ENCODE measurements around the gene CDH23. TPM values are rescaled to one million over a fixed set of nuclear protein-coding genes. Genes with fewer than 3 reads are reported as not detected.

CDH23 gene
- total RNA-seq, 2 donors from 2014 or later = 4.7 to 8.0 TPM

DNA sequence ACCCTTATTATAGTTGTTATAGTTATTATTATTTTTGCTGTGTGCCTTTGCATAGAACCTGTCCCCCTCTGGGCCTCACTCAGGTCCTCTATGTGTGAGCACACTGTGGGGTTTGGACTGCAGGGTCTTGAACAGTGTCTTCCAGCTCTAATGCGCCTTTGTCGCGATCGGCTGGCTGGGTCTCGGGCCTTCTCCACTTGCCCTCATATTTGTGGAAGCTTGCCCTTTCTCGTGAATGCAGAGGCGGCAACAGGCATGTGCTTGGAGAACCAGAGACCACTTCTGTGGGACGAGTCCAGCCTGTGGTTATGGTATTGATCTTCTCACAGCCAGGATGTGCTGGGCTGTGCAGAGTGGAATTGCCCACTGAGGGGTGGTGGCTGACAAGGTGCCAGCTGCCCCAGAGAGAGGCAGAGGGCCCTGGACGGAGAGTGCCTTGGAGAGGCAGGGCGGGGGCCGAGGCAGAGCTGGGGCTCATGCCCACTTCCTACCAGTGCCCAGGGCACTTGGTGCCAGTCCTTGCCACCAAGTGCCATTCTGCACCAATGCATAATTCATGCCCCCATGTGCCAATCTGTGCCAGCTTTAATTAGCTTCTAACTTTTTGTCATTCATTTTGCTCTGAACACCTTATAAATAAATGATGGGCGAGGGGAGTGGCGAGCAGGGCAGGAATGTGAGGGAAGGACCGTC lies 6.8 kb upstream of the CDH23 start:
- DNase-seq (no peak), ATAC-seq (no peak)
- intact Hi-C loops (cut with DNase I) = loop anchor here (5.0 to 10.0 kb wide), 2 partner anchors 307 to 425 kb away; no protein-coding TSS in a partner anchor

- intact Hi-C loops (cut with DNase I) = loop anchor here (5.0 to 10.0 kb wide), 2 partner anchors 307 to 424 kb away; no protein-coding TSS in a partner anchor
- no peak for ATAC-seq
- DNase-seq = no peak
These were observed 6.3 kb upstream of the CDH23 start for GRCh38 chr10:71390461-71390835.

DNA sequence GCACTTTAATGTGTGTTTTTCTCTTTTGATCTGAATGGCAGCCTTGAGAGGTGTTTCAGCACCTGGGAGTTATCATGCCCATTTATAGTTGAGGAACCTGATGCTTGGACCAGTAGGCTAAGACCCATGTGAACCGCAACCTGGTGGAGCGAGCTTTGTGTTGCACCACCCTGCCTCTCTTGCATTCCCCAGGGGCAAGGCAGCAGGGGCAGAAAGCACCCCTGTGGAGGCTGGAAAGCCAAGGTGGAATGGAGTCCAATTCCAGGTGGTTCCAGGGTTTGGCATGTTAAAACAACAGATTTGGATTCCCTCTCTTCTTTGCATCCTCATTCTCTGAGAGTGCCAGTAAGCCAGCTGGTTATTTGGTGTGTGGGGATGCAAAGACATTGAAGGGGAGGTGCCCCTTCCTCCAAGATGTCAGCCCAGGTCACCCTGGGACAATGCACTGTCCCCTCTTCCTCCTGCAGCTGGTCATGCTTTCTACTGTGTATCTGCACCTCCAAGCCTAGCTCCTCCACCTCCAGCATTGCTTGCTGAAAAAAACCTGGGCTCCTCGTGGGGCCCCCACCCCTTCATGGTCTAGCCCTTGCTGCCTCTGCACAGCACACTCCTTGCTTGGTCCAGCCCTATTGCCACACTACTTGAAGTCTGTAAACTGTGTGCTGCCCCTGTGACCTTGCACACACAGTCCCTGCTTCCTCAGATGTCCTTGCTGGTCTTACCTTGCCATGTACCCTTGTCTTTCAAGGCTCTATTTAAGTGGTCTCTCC lies 5.6 kb upstream of the CDH23 start:
- ATAC-seq = no peak
- DNase-seq = no peak
- intact Hi-C loops (cut with DNase I) = loop anchor here (5.0 to 10.0 kb wide), 2 partner anchors 306 to 424 kb away; no protein-coding TSS in a partner anchor

- intact Hi-C loops (cut with DNase I) = loop anchor here (5.0 to 10.0 kb wide), 2 partner anchors 306 to 423 kb away; no protein-coding TSS in a partner anchor
- no peak for DNase-seq
- ATAC-seq = no peak
These were observed 5.0 kb upstream of the CDH23 start for GRCh38 chr10:71391701-71392100.

DNA sequence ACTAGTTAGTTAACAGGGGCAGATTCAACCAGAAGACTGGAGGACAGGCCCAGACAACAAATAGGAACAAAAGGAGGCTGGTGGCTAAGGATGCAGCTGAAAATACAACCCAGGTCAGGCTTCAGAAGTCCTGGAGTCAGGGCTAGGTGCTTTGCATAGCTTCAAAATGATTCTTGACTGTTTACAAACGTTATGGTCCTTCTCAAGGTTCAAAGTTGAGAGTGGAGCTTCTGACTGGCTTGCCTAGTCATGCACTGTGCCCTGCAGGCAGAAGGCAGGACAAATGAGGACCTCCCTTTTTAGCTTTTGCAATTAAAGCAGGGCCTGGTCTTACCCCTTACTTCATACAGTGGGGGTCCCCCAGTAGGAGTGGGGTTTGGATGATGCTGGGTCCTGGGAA lies 4.4 kb upstream of the CDH23 start:
- intact Hi-C loops (cut with DNase I) = loop anchor here (5.0 to 10.0 kb wide), 2 partner anchors 305 to 423 kb away; no protein-coding TSS in a partner anchor
- ATAC-seq (no peak), DNase-seq (no peak)

GRCh38 chr10:71392791-71393781 lies 3.6 kb upstream of the CDH23 start:
- DNase-seq (no peak), ATAC-seq (no peak)
- intact Hi-C loops (cut with DNase I) = loop anchor here (5.0 to 10.0 kb wide), 2 partner anchors 304 to 422 kb away; no protein-coding TSS in a partner anchor

DNA sequence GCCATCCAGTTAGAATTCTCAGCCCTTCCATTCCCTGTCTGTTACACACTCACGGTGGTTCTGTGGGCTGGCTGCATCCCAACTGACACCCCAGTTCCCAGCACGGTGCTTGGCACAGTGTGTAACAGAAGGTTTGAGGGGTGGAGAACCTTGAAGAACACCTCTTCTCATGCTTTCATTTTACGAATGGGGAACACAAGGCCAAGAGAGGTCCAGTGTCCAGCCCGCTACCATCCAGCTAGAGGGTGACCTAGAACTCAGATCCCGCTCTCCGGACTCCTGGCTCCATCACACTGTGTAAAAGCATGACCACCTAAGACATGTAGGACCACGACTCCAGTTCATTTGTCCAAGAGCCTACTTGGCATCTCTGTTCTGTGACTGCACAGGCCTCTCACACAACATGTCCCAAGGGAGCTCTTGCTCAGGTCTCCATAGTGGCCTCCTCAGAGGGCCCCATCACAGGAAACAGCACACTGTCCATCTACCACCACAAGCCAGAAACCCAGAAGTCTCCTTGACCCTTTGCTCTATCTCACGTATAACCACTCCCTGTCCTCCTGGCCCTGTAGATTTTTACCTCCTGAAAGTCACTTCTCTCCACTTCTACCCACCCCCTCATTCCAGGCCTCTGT lies 2.8 kb upstream of the CDH23 start:
- ATAC-seq (no peak), DNase-seq (no peak)
- intact Hi-C loops (cut with DNase I) = loop anchor here (5.0 to 10.0 kb wide), 2 partner anchors 303 to 421 kb away; no protein-coding TSS in a partner anchor

GRCh38 chr10:71394926-71395562 lies 1.7 kb upstream of the CDH23 start:
- ATAC-seq (no peak), DNase-seq (no peak)
- intact Hi-C loops (cut with DNase I) = loop anchor here (5.0 to 10.0 kb wide), 3 partner anchors 177 to 420 kb away; no protein-coding TSS in a partner anchor

DNA sequence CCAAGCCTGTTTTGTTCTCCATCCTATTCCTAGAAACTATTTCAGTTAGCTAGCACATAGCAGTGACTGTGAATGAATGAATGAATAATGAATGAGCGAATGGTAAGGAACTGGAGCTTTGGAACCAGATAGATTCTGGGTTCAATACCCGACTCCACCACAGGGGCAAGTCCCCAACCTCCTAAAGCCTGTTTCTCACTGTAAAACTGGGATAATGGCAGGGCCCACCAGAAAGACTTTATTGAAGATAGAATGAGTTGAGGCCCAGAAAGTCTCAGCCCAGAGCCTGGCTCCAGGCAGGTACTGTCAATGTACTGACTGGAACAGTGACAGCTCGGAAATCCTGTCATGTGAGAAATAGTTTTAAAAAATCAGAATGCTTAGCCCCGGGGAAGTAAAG lies 1.1 kb upstream of the CDH23 start:
- ATAC-seq = no peak

DNA sequence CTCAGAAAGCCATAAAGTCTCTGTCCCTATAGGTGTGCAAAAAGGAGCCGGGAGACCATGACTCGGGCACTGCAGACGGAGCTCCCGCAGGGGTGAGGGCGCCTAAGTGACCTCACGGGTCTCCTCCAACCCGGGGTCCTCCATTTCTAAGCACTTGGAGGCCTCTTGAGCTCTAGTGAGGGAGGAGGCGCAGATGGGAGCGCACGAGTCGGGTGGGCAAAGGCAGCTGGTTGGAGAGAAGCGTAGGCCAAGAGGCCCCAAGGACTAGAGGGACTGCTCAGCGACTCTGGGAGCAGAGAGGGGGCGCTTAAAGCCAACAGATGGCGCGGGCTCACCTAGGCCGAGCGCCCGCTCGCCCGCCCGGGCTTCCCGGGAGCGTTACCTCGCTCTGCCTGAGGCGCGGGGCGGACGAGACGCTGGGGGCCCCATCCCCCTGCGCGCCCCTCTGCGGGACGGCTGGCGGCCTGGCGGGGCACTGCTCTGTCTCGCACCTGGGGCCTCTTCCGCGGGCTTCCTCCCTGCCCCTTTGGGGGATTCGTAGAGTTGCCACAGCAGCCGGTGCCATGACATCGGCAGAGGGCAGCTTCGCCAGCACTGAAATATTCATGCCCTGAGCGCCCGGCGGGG lies 523 bp upstream of the CDH23 start:
- peak; percentile 70 for DNase-seq
- ATAC-seq = peak; percentile 85 to 93
- intact Hi-C loops (cut with DNase I) = loop anchor here (1.0 to 10.0 kb wide), 3 partner anchors 174 to 419 kb away; no protein-coding TSS in a partner anchor

More for the DNA sequence above, 1.1 kb upstream of the CDH23 start:
- no peak for DNase-seq
- intact Hi-C loops (cut with DNase I) = loop anchor here (1.0 to 10.0 kb wide), 3 partner anchors 175 to 419 kb away; no protein-coding TSS in a partner anchor

DNA sequence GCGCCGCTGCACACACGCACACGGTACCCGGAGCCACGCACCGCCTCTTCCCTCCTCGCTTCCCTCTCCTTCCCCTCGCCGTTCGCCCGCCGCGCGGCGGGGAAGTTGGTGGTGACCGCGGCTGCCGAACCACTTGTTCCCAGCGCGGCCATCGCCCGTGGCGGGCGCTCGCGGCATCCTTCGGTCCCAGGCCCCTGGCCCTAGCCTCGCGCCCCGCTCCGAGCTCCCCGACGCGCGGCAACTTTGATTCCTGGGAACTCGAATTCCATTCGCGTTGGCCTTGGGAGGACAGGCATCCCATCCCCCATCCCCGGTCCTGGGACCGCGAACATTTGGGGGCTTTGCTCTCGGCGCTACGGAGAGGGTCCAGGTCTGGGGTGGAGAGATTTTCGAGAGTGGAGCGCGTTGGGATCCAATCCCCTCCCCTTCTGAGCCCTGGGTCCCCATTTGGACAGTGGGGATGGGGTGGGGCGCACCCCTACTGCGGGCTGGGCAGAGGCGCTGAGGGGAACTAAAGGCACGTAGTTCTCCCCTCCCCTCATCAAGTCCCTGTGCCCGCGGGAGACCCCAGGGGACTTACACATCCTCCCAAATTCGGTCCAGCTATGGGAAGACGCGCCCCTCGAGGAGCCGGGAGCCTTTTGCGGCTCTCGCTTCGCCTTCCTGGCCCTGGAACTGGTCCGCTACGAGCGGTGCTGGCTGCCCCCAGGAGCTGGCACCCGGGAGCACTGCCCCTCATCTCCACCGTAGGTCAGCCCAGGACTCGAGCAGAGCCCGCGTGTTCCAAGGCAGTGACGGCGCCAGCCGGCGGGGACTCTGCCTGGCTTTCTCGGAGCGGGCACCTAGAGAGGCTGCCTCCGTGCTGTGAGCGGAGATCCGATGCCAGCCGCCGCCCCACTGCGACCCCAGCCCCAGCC lies 834 bp downstream of the CDH23 start:
- ATAC-seq = peak in 1 of 2 donors; percentile 25
- intact Hi-C loops (cut with DNase I) = loop anchor here (5.0 to 10.0 kb wide), 2 partner anchors 175 to 417 kb away; no protein-coding TSS in a partner anchor
- DNase-seq = no peak

GRCh38 chr10:71398976-71399375 lies 2.3 kb downstream of the CDH23 start:
- intact Hi-C loops (cut with DNase I) = loop anchor here (5.0 to 10.0 kb wide), 2 partner anchors 173 to 416 kb away; no protein-coding TSS in a partner anchor
- no peak for DNase-seq
- no peak for ATAC-seq

- DNase-seq (no peak), ATAC-seq (no peak)
- intact Hi-C loops (cut with DNase I) = loop anchor here (5.0 to 10.0 kb wide), 2 partner anchors 172 to 415 kb away; no protein-coding TSS in a partner anchor
These were observed 3.2 kb downstream of the CDH23 start for GRCh38 chr10:71399946-71400345.

DNA sequence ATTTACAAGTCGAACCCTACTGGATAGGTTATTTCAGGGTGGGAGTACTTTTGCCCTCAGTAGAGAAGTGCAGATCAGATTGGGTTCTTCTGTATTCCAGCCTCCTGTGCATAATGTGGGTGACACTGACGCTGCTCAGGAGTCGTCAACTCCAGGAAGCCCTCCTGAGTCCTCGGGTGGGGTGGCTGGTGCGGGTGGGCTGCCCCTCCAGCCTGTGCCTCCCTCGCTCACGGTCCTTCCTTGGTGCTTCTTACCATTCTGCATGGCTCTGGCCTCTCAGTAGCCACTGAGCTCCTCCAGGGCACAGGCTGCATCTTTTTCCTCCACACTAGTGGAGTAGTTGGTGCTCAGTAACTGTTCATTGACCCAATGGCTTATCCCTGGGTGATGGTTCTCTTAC lies 4.3 kb downstream of the CDH23 start:
- no peak for DNase-seq
- intact Hi-C loops (cut with DNase I) = no loop called here
- ATAC-seq = no peak

DNA sequence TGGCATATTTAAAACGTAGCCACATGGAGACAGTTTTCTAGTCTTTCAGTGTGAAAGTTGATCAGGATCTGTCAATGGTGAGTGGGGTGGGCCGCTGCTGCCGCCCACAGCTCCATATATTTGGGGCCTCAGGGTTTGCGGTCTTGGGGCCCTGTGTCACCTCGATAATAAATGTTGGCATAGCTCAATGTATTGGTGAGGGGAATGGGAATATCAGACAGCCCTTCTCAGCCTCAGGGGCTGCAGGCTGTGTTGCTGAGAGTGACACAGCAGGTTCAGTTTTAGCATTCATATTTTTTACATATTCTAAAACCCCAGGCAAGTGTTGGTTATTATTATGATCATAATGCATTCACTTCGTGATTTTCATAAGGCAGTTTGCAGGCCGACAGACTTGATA lies 5.3 kb downstream of the CDH23 start:
- intact Hi-C loops (cut with DNase I) = no loop called here
- ATAC-seq (no peak), DNase-seq (no peak)
